H9 (cell line): ENCODE measurements around the gene RASL10B. TPM values are rescaled to one million over a fixed set of nuclear protein-coding genes. Genes with fewer than 3 reads are reported as not detected.

Source experiments
- DNase-seq: peaks from one replicate; pipeline ENCODE4 v3.0.0-alpha.2; 2017
- H2AFZ ChIP-seq: one replicate; pipeline ENCODE4 v1.6.1; 2013; ENCODE audit warnings: mild to moderate bottlenecking, low read length, control low read depth, moderate library complexity
- H2AK5ac ChIP-seq: 2 replicates; pipeline ENCODE4 v1.6.1; 2013; ENCODE audit warnings: low read length, control low read depth, mixed read lengths; ENCODE audit not compliant: insufficient read length
- H2BK120ac ChIP-seq: one replicate; pipeline ENCODE4 v1.6.1; 2013; ENCODE audit warnings: low read depth, mild to moderate bottlenecking, low read length, control low read depth, inconsistent platforms; ENCODE audit not compliant: poor library complexity, severe bottlenecking
- H2BK12ac ChIP-seq: 2 replicates; pipeline ENCODE4 v1.6.1; 2013; ENCODE audit warnings: low read length, control low read depth, mixed read lengths, low read depth; ENCODE audit not compliant: insufficient read length
- H2BK15ac ChIP-seq: 2 replicates; pipeline ENCODE4 v1.6.1; 2013; ENCODE audit warnings: low read depth, low read length, control low read depth
- H2BK20ac ChIP-seq: one replicate; pipeline ENCODE4 v1.6.1; 2013; ENCODE audit warnings: low read depth, mild to moderate bottlenecking, low read length, control low read depth, inconsistent platforms; ENCODE audit not compliant: poor library complexity, severe bottlenecking
- H2BK5ac ChIP-seq: 2 replicates; pipeline ENCODE4 v1.6.1; 2013; ENCODE audit warnings: low read length, control low read depth, mixed read lengths; ENCODE audit not compliant: insufficient read length
- H3K14ac ChIP-seq: 2 replicates; pipeline ENCODE4 v1.6.1; 2013; ENCODE audit warnings: low read length, control low read depth; ENCODE audit not compliant: insufficient read depth
- H3K18ac ChIP-seq: 2 replicates; pipeline ENCODE4 v1.6.1; 2013; ENCODE audit warnings: low read depth, mild to moderate bottlenecking, mixed read lengths, low read length, control low read depth; ENCODE audit not compliant: insufficient read length
- H3K23ac ChIP-seq: 2 replicates; pipeline ENCODE4 v1.6.1; 2013; ENCODE audit warnings: low read length, control low read depth, mixed read lengths, low read depth; ENCODE audit not compliant: insufficient read length
- H3K23me2 ChIP-seq: 2 replicates; pipeline ENCODE4 v1.6.1; 2013; ENCODE audit warnings: low read depth, mild to moderate bottlenecking, mixed read lengths, low read length, control low read depth; ENCODE audit not compliant: insufficient read length, poor library complexity, severe bottlenecking
- H3K27ac ChIP-seq: 2 replicates; pipeline ENCODE4 v1.5.1; 2013; ENCODE audit warnings: low read length, control low read depth, mixed read lengths, low read depth; ENCODE audit not compliant: insufficient read length
- H3K27me3 ChIP-seq: 2 replicates; pipeline ENCODE4 v1.6.1; 2013; ENCODE audit warnings: low read length, control low read depth, inconsistent platforms; ENCODE audit not compliant: insufficient read depth
- H3K4ac ChIP-seq: 2 replicates; pipeline ENCODE4 v1.6.1; 2013; ENCODE audit warnings: low read depth, mild to moderate bottlenecking, control low read depth, inconsistent platforms, low read length, moderate library complexity
- H3K4me1 ChIP-seq: 2 replicates; pipeline ENCODE4 v1.6.1; 2013; ENCODE audit warnings: low read length, control low read depth, inconsistent platforms; ENCODE audit not compliant: insufficient read depth
- H3K4me2 ChIP-seq: 2 replicates; pipeline ENCODE4 v1.6.1; 2013; ENCODE audit warnings: low read length, control low read depth, mixed read lengths; ENCODE audit not compliant: insufficient read length, insufficient read depth
- H3K56ac ChIP-seq: 2 replicates; pipeline ENCODE4 v1.6.1; 2013; ENCODE audit warnings: low read depth, mild to moderate bottlenecking, mixed read lengths, low read length, control low read depth; ENCODE audit not compliant: insufficient read length
- H3K79me1 ChIP-seq: 2 replicates; pipeline ENCODE4 v1.6.1; 2013; ENCODE audit warnings: low read depth, mild to moderate bottlenecking, moderate library complexity, low read length, control low read depth, inconsistent platforms; ENCODE audit not compliant: insufficient read depth, poor library complexity, severe bottlenecking
- H3K79me2 ChIP-seq: 2 replicates; pipeline ENCODE4 v1.6.1; 2013; ENCODE audit warnings: low read length, control low read depth, inconsistent platforms; ENCODE audit not compliant: insufficient read depth
- H3K9ac ChIP-seq: 2 replicates; pipeline ENCODE4 v1.6.1; 2013; ENCODE audit warnings: low read length, control low read depth, mixed read lengths; ENCODE audit not compliant: insufficient read length; ENCODE audit errors: extremely low read depth
- H3K9me3 ChIP-seq: one replicate; pipeline ENCODE4 v1.6.1; 2013; ENCODE audit warnings: low read depth, low read length, inconsistent platforms; ENCODE audit not compliant: control insufficient read depth
- H3T11ph ChIP-seq: one replicate; pipeline ENCODE4 v1.6.1; 2013; ENCODE audit warnings: mild to moderate bottlenecking, low read length, control low read depth, inconsistent platforms
- H4K20me1 ChIP-seq: one replicate; pipeline ENCODE4 v1.6.1; 2013; ENCODE audit not compliant: control insufficient read depth, insufficient read length, insufficient read depth
- H4K5ac ChIP-seq: 2 replicates; pipeline ENCODE4 v1.6.1; 2013; ENCODE audit warnings: low read depth, mild to moderate bottlenecking, mixed read lengths, low read length, control low read depth; ENCODE audit not compliant: insufficient read length
- H4K8ac ChIP-seq: replicated peaks from 2 replicates; pipeline ENCODE4 v1.6.1; 2013; ENCODE audit warnings: low read length, control low read depth, mixed read lengths, low read depth; ENCODE audit not compliant: insufficient read length
- H4K91ac ChIP-seq: 2 replicates; pipeline ENCODE4 v1.6.1; 2013; ENCODE audit warnings: low read depth, mild to moderate bottlenecking, moderate library complexity, mixed read lengths, low read length, control low read depth; ENCODE audit not compliant: insufficient read length
- H3K27ac Mint-ChIP-seq, 3 experiments: 2 replicates in 2 of 3; 3 replicates in 1 of 3; pipeline ENCODE4 v1.8.0; 2020 to 2021; ENCODE audit warnings: mixed read lengths in 3 of 3, mild to moderate bottlenecking in 1 of 3, moderate library complexity in 1 of 3
- H3K27me3 Mint-ChIP-seq: 2 replicates; pipeline ENCODE4 v1.8.0; 2021; ENCODE audit warnings: low read depth, mild to moderate bottlenecking, moderate library complexity, mixed read lengths
- H3K36me3 Mint-ChIP-seq, 3 experiments: 2 replicates in 2 of 3; 3 replicates in 1 of 3; pipeline ENCODE4 v1.8.0; 2020 to 2021; ENCODE audit warnings: low read depth in 3 of 3, mixed read lengths in 3 of 3; ENCODE audit not compliant: insufficient read depth in 1 of 3
- H3K4me1 Mint-ChIP-seq, 2 experiments: 2 replicates each; pipeline ENCODE4 v1.8.0; 2020; ENCODE audit warnings: mixed read lengths in 2 of 2
- H3K4me3 Mint-ChIP-seq, 2 experiments: 2 replicates in 1 of 2; 3 replicates in 1 of 2; pipeline ENCODE4 v1.8.0; 2020 to 2021; ENCODE audit warnings: mild to moderate bottlenecking in 2 of 2, mixed read lengths in 2 of 2, moderate library complexity in 1 of 2
- H3K9me3 Mint-ChIP-seq, 2 experiments: 2 replicates in 1 of 2; 3 replicates in 1 of 2; pipeline ENCODE4 v1.8.0; 2020; ENCODE audit warnings: mild to moderate bottlenecking in 2 of 2, mixed read lengths in 2 of 2, moderate library complexity in 1 of 2
- WGBS: extraction: QIAGEN DNeasy Blood & Tissue Kit; methylation state at CpG from one replicate; pipeline ENCODE4 v1.1.7; 2013; ENCODE audit warnings: missing lambda C conversion rate, low lambda C conversion rate, mixed read lengths; ENCODE audit not compliant: insufficient read length; ENCODE audit errors: extremely low coverage; 5-methylcytosine and 5-hydroxymethylcytosine counted together
- total RNA-seq: library from RNA; stranded (reverse); gene quantifications from 2 replicates; pipeline ENCODE4 v1.2.1, GENCODE V29; 2021
- TF ChIP-seq, protein P1 (sequence below): fragments of 200-600 bp; sonication (generic); conservative IDR thresholded peaks from 3 replicates; pipeline ENCODE4 v1.8.0; 2021; ENCODE audit warnings: antibody characterized with exemption, mild to moderate bottlenecking

Gene RASL10B
- total RNA-seq, 1 experiment from 2014 or later: 15.9 TPM

DNA sequence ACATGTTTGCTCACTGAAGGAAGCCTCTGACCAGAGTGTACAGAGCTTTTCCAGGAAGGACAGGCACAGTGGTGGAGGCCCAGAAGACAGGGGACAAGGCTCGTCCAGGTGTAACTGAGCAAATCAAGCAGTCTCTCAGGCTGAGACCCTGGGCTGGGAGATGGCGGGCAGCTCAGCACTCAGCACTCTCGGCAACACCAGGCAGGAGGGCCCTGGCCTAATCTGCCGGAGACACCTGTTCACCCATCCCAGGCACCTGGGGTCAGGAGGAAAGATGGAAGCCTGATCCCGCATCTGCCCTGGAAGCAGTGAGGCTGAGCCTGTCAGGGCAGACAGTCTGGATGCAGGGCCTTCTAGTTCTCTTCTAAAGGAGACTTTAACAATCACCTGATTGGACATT is 4.8 kb downstream of the RASL10B start:
- TF ChIP-seq, protein P1, sequence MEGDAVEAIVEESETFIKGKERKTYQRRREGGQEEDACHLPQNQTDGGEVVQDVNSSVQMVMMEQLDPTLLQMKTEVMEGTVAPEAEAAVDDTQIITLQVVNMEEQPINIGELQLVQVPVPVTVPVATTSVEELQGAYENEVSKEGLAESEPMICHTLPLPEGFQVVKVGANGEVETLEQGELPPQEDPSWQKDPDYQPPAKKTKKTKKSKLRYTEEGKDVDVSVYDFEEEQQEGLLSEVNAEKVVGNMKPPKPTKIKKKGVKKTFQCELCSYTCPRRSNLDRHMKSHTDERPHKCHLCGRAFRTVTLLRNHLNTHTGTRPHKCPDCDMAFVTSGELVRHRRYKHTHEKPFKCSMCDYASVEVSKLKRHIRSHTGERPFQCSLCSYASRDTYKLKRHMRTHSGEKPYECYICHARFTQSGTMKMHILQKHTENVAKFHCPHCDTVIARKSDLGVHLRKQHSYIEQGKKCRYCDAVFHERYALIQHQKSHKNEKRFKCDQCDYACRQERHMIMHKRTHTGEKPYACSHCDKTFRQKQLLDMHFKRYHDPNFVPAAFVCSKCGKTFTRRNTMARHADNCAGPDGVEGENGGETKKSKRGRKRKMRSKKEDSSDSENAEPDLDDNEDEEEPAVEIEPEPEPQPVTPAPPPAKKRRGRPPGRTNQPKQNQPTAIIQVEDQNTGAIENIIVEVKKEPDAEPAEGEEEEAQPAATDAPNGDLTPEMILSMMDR: no peak
- H3K14ac ChIP-seq: no peak overlapping the region
- no peak overlapping the region for H2BK12ac ChIP-seq
- no peak overlapping the region for H2BK120ac ChIP-seq
- peaks cover 6% of the 10 kb centered on the region for H3K23me2 ChIP-seq
- DNase-seq: no peak
- H3K9me3 ChIP-seq: no peaks in the 10 kb centered on the region
- Mint-ChIP-seq H3K9me3 (peaks cover 0 to 6% of the 10 kb centered on the region in 2 experiments; a peak in 1 of 5 replicates), H3K36me3 (no peaks in the 10 kb centered on the region; a peak in 1 of 7 replicates), H3K27ac (no peak overlapping the region), H3K4me3 (no peak overlapping the region), H3K4me1 (peaks cover 8% of the 10 kb centered on the region in 2 experiments), H3K27me3 (peaks cover 51% of the 10 kb centered on the region)
- no peak overlapping the region for H4K91ac ChIP-seq
- H2BK5ac ChIP-seq: no peak overlapping the region
- no peak overlapping the region for H3K56ac ChIP-seq
- no peak overlapping the region for H2AK5ac ChIP-seq
- no peak overlapping the region for H3T11ph ChIP-seq
- H4K5ac ChIP-seq: no peak overlapping the region
- no peak overlapping the region for H3K18ac ChIP-seq
- H3K27ac ChIP-seq: no peak overlapping the region
- H2BK20ac ChIP-seq: no peak overlapping the region
- no peak overlapping the region for H2BK15ac ChIP-seq
- no CpG with 5 or more reads among the region's 5 CpGs for WGBS
- no peaks in the 10 kb centered on the region; the same call in 1 of the 2 replicates for H3K4me1 ChIP-seq
- peaks cover 17% of the 10 kb centered on the region; the same call in 1 of the 2 replicates for H3K27me3 ChIP-seq
- H3K4ac ChIP-seq: no peak overlapping the region
- no peak overlapping the region for H4K8ac ChIP-seq
- no peaks in the 10 kb centered on the region for H4K20me1 ChIP-seq
- no peaks in the 10 kb centered on the region for H3K79me2 ChIP-seq
- H2AFZ ChIP-seq: no peak overlapping the region
- H3K79me1 ChIP-seq: no peaks in the 10 kb centered on the region
- H3K23ac ChIP-seq: no peak overlapping the region
- H3K4me2 ChIP-seq: no peak overlapping the region
- H3K9ac ChIP-seq: no peak overlapping the region
